Activated CD4-positive, alpha-beta T cell treated with anti-CD3 and anti-CD28 coated beads for 24 hours (primary cell): ENCODE results near the gene STARD13.

Source experiments
- DNase-seq, 2 donors: peaks; one replicate each; pipeline ENCODE4 v3.0.0-alpha.2; 2020; ENCODE audit warnings: low read depth in 2 of 2

The STARD13 gene, protein sequence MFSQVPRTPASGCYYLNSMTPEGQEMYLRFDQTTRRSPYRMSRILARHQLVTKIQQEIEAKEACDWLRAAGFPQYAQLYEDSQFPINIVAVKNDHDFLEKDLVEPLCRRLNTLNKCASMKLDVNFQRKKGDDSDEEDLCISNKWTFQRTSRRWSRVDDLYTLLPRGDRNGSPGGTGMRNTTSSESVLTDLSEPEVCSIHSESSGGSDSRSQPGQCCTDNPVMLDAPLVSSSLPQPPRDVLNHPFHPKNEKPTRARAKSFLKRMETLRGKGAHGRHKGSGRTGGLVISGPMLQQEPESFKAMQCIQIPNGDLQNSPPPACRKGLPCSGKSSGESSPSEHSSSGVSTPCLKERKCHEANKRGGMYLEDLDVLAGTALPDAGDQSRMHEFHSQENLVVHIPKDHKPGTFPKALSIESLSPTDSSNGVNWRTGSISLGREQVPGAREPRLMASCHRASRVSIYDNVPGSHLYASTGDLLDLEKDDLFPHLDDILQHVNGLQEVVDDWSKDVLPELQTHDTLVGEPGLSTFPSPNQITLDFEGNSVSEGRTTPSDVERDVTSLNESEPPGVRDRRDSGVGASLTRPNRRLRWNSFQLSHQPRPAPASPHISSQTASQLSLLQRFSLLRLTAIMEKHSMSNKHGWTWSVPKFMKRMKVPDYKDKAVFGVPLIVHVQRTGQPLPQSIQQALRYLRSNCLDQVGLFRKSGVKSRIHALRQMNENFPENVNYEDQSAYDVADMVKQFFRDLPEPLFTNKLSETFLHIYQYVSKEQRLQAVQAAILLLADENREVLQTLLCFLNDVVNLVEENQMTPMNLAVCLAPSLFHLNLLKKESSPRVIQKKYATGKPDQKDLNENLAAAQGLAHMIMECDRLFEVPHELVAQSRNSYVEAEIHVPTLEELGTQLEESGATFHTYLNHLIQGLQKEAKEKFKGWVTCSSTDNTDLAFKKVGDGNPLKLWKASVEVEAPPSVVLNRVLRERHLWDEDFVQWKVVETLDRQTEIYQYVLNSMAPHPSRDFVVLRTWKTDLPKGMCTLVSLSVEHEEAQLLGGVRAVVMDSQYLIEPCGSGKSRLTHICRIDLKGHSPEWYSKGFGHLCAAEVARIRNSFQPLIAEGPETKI

DNA sequence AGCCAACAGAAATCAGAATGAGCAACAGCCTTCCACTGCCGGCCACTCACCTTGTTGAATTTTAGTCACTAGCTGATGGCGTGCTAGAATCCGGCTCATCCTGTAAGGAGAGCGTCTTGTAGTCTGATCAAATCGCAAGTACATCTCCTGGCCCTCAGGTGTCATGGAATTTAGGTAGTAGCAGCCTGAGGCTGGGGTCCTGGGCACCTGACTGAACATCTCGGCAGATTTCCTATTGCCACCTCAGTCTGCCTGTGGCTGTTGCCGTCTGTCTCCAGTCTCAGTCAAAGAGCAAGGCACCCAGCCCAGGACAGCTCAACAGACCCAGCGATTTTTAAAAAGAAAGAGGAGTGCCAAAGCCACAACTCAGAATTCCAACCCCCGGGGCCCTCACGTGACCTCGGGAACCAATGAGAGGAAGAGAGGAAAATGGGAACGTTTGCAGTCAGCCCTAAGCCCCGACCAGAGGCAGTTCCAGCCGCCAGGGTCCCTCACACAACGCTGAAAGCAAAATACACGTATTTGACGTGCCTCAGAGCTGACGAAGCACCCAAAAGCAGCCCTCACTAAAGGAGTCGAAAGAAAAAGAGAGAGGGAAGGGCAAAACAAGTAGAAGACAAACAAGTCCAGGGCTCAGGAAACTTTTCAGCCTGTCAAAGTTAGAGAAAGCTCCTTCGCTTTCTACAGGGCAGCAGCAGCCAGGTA lies at the start of gene STARD13:
Gene STARD13 (minus strand): TSS at position 336 of the 705 bp plus-strand sequence. CDS start 117 bp downstream, at position 219.
- DNase-seq: no peak

GRCh38 chr13:33334831-33335230 lies 49.3 kb upstream of the STARD13 start:
- no peak for DNase-seq

GRCh38 chr13:33331962-33332361 lies 46.4 kb upstream of the STARD13 start:
- no peak for DNase-seq

DNA sequence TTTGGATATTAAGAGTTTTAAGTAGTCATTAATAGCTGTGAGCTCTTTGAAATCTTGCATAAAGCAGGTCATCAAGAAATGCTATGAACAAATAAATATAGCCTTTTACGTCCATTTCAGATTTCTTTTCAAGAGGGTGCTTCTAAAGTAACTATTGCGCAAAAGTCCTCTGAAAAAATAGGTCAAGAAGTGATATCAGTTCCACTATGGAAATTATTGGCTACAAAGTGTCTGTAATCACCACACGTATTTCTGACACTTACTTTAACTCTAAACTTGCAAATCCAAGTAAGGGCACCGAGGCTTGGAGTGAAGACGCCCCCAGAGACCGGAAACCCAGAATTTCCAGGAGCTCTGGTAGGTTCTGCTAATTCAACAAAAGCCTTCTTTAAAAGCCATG lies 44.9 kb upstream of the STARD13 start:
- no peak for DNase-seq

GRCh38 chr13:33328701-33329100 lies 43.1 kb upstream of the STARD13 start:
- DNase-seq: no peak

- no peak for DNase-seq
These were observed 41.2 kb upstream of the STARD13 start for GRCh38 chr13:33326723-33327122.

DNA sequence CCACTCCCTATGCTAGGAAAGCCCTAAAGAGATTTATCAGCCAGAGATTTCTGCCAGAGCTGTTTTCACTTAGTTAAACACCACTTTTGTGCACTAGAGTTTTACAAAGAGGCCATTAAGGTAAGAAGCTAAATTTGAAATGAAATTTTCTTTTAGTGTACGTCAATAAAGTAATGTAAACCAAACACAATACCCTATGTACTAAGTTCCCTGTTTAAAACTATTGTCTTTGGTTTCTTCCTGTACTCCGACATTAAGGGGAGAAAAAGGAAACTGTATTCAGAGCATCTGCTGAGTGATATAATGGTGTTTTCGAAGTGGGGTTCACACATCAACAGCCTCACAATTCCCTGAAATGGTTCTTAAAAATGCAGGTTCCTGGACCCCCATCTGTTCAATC lies 40.7 kb upstream of the STARD13 start:
- no peak for DNase-seq

DNA sequence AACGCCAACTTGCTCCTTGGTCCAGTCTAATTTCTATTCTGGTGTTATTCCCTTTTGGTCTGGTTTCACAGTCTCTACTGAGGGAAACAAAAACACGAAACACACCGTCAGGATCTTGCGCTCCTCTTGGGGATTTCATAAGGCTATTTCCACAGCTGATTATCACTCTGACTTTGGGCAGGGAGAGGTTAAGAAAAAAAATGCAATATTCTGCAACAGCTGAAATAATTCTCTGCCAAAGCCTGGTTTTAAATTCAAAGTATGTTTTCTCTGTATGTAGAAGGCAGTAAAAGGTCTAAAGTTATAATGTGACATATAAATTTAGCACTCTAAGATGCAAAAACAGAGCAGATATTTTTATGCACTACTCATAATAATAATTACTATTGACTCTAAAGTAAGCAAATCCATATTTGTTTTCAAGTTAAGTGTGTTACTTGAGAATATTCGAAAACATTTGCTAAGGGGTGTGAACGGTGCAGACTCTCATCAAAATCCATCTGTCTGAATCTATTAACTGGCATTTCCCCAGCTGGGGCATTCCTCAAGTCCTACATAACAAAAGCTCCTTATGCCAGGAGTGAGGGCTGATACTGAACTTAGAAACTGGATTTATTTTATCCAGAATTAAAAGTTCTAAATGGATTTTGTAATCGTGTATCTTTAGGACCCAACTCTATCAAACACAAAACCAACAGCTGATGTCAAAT lies 38.4 kb upstream of the STARD13 start:
- DNase-seq: no peak

DNA sequence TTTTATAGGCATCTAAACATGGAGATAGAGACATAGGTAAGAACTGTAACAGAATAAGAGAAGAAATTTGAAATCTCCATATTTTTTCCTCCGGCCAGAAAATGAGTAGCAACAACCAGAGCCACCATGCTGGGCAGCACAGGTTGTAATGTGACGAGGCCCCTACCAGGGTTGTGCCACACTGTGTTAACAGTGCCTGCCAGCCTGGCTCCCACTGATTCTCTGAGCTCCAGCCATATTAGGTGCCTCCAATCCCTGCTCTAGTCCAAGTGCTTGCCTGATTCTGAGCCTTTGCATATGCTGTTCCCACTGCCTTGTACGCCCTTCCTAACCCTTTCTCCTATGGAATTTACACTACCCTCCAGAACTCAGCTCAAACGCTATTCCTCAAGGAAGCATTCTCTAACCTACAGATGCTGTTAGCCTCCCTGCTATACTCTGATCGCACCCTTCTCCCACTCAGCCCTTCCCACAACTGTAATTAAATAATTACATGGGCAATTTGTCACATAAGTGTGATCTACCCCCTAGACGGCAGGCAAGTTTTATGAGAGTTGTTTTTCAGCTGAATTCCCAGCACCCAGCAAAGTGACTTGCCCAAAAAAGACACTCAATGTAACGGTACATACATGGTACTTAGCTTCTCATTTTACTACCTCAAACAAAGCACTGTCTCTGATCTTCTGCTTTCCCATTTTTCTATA lies 37.6 kb upstream of the STARD13 start:
- no peak for DNase-seq

DNA sequence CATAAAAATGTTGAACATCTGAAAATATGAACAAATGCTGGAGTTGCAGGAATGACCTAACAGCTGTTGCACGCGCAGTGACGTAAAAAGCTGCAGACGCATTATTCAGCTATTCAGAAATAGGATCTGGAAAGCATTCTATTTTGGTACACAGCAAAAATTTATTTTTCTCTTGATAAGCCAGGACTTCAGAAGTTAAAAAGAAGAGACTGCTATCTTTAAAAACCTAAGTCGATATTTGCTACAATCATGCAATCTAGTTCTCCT lies 36.9 kb upstream of the STARD13 start:
- no peak for DNase-seq

- DNase-seq: no peak
These were observed 36.4 kb upstream of the STARD13 start for GRCh38 chr13:33321686-33322542.

GRCh38 chr13:33319859-33320258 lies 34.3 kb upstream of the STARD13 start:
- DNase-seq: no peak

DNA sequence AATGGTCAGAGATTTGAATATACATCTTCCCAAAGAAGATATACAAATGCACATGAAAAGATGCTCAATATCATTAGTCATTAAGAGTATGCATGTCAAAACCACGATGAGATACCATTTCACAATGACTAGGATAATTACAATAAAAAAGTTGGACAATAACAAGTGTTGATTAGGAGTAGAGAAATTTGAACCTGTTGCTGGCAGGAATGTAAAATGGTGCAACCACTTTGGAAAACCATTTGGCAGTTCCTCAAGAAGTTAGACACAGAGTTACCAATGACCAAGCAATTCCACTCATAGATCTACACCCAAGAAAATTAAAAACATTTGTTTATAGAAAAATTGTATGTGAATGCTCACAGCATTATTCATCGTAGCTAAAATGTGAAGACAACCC lies 33.2 kb upstream of the STARD13 start:
- no peak for DNase-seq

GRCh38 chr13:33318037-33318436 lies 32.5 kb upstream of the STARD13 start:
- no peak for DNase-seq

GRCh38 chr13:33316890-33317289 lies 31.3 kb upstream of the STARD13 start:
- DNase-seq: no peak

DNA sequence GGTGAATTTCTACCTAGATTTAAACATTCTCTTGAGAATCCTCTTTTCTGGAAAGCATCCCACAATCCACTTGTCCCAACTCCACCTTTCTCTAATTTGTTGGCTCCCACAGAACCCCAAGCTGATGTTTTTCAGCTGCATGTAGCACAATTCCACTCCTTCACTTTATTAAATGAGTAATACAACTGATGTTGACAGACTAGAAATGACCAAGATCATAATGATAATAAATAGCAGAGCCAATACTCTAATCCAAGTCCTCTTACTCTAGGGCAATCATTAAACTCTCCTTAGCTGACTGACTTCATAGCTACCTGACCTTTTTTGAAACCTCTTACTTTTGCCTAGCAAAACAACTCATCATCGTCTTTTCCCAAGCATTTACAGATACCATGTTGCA lies 27.9 kb upstream of the STARD13 start:
- no peak for DNase-seq

DNA sequence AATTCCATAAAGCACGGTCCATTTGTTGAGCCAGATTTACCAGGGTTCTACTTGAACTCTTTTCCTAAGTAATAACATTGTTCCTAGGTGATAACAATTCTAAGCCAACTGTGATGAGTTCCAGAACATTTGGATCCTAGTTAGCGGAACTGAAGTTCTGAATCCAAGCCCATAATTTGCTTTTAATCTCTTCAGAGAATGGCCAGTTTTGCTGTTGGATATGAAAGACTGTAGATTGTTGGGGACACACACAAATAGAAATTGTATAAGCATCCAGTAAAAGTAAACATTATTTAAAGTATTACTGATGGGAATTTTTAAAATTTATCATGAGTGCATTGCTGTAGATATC lies 27.3 kb upstream of the STARD13 start:
- DNase-seq: no peak

- no peak for DNase-seq
These were observed 26.8 kb upstream of the STARD13 start for GRCh38 chr13:33312150-33312860.

DNA sequence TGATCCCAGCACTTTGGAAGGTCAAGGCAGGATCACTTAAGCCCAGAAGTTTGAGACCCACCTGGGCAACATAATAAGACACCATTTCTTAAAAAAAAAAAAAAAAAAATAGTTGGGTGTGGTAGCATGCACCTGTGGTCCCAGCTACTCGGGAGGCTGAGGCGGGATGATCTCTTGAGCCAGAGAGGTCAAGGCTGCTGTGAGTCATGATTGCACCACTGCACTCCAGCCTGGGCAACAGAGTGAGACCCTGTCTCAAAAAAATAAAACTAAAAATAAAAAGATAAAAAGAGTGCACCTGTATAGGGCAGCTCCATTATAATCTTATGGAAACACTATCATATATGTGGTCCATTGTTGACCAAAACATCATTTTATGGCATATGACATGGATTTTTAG lies 25.5 kb upstream of the STARD13 start:
- no peak for DNase-seq
